Heart left ventricle (tissue), 13 donors: ENCODE measurements around the gene ASH1L.

Source experiments
- POLR2A ChIP-seq, 2 donors: fragments of 450-650 bp; IDR thresholded peaks; one replicate each; pipeline ENCODE4 v1.6.1; 2017; ENCODE audit warnings: antibody characterized with exemption in 2 of 2, mild to moderate bottlenecking in 2 of 2, moderate library complexity in 2 of 2
- TF ChIP-seq, protein P1 (sequence below), 12 donors: fragments of 200-600 bp; sonication (generic) in 4 of 12; IDR thresholded peaks; one replicate each; pipeline versions ENCODE4 v1.5.0 to v1.8.0; 2018 to 2022; ENCODE audit warnings: antibody characterized with exemption in 12 of 12, mild to moderate bottlenecking in 5 of 12
- donor health status: ischemic (EF 13 %, LVEDD 7.1; RV severe dilation, severe dysfunction).
- donor health status: DM: no; HTN: yes; CAD: no.
- donor health status: DM: no; HTN: no; CAD: no.
- donor health status: ischemic (EF 25% LVEDD 6.9; RV normal size, moderate dysfunction).
- donor health status: ischemic (EF 25% LVEDD 5.7; RV mildly dilated, moderate dysfunction).
- donor health status: ischemic (EF 35%, LVEDD 5.7; RV mildly dilated, moderate dysfunction).
- donor health status: nonischemic (EF 11% LVEDD 7.7; RV severe dilation, severe dysfunction).
- donor health status: DM: yes; HTN: yes; CAD: no.
- donor health status: PGD.
- donor health status: ischemic (EF 29% LVEDD 5.4; RV normal size, mild dysfunction).
- donor health status: nonischemic (EF 23%, LVEDD 6.1; RV moderate dilation, normal function).

DNA sequence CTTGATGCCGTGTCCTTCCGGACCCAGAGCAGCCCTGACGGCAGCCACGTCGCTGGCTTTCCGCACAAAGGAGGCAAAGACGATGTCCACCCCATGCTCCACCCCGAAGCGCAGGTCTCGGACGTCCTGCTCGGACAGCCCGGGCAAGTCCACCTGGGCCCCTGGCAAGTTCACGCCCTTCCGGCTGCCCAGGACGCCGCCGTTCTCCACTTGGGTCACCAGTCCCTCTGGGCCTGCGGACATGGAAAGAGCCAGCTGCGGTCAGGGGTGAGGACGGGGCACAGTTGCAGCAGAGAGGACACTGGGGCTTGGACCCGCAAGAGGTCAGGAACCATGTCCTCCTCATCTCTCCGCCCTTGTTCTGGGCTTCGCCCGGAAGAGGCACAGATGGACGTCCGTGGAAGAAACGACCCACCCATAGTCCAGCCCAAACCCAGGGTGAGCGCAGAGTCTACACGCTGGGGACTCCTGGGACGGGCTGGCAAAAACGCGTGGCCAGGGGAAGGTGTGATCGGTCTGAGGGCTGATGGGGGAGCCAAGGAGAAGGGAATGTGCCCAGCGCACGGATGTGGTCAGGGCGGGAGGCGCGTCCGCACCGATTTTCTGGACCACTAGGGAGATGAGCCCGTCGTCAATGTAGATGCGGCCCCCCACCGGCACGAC lies 268.0 kb downstream of the ASH1L start:
- TF ChIP-seq, protein P1, sequence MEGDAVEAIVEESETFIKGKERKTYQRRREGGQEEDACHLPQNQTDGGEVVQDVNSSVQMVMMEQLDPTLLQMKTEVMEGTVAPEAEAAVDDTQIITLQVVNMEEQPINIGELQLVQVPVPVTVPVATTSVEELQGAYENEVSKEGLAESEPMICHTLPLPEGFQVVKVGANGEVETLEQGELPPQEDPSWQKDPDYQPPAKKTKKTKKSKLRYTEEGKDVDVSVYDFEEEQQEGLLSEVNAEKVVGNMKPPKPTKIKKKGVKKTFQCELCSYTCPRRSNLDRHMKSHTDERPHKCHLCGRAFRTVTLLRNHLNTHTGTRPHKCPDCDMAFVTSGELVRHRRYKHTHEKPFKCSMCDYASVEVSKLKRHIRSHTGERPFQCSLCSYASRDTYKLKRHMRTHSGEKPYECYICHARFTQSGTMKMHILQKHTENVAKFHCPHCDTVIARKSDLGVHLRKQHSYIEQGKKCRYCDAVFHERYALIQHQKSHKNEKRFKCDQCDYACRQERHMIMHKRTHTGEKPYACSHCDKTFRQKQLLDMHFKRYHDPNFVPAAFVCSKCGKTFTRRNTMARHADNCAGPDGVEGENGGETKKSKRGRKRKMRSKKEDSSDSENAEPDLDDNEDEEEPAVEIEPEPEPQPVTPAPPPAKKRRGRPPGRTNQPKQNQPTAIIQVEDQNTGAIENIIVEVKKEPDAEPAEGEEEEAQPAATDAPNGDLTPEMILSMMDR (IDR thresholded peaks at IDR 0.05), result no peak
- TF ChIP-seq POLR2A (IDR thresholded peaks at IDR 0.05), result no peak
